HepG2 (cell line): Measurements from ENCODE around the gene ZDHHC18. TPM values are rescaled to one million over a fixed set of nuclear protein-coding genes. Genes with fewer than 3 reads are reported as not detected.

Experiments
- CBX5 ChIP-seq: sonication (generic); formaldehyde crosslinking; IDR thresholded peaks from 2 replicates; pipeline ENCODE4 v1.4.0; 2020; ENCODE audit warnings: missing genetic modification reagents, borderline replicate concordance
- EP300 ChIP-seq, 3 experiments: sonication (generic) in 1 of 3; formaldehyde crosslinking in 1 of 3; IDR thresholded peaks; 2 replicates each; pipeline versions ENCODE4 v1.5.1 to v1.6.1; 2011 to 2020; ENCODE audit warnings: low read depth in 2 of 3, low read length in 2 of 3, borderline replicate concordance in 1 of 3, improper control_type of control experiment in 1 of 3, mild to moderate bottlenecking in 1 of 3, missing genetic modification reagents in 1 of 3, moderate library complexity in 1 of 3
- KDM5B ChIP-seq: sonication (generic); formaldehyde crosslinking; IDR thresholded peaks from 2 replicates; pipeline ENCODE4 v1.4.0; 2020; ENCODE audit warnings: missing genetic modification reagents, mild to moderate bottlenecking, borderline replicate concordance
- KLF11 ChIP-seq: IDR thresholded peaks from 2 replicates; pipeline ENCODE4 v1.6.1; 2016; ENCODE audit warnings: missing compliant biosample characterization
- MAZ ChIP-seq, 2 experiments: sonication (generic) in 1 of 2; formaldehyde crosslinking in 1 of 2; IDR thresholded peaks; 2 replicates each; pipeline versions ENCODE4 v1.5.0 to v1.6.1; 2012 to 2020; ENCODE audit warnings: low read depth in 2 of 2, mild to moderate bottlenecking in 2 of 2, borderline replicate concordance in 1 of 2, improper control_type of control experiment in 1 of 2, low read length in 1 of 2, missing genetic modification reagents in 1 of 2, moderate library complexity in 1 of 2
- MEIS1 ChIP-seq: sonication (generic); formaldehyde crosslinking; IDR thresholded peaks from 2 replicates; pipeline ENCODE4 v1.9.0; 2021; ENCODE audit warnings: mild to moderate bottlenecking, missing genetic modification reagents, moderate library complexity, borderline replicate concordance
- NFRKB ChIP-seq: fragments of 450-650 bp; IDR thresholded peaks from 2 replicates; pipeline ENCODE4 v1.6.1; 2017
- NONO ChIP-seq, 2 experiments: fragments of 450-650 bp in 1 of 2; sonication (generic) in 1 of 2; formaldehyde crosslinking in 1 of 2; IDR thresholded peaks in 1 of 2; conservative IDR thresholded peaks in 1 of 2; 2 replicates each; pipeline versions ENCODE4 v1.6.1 to v1.8.0; 2017 to 2022; ENCODE audit warnings: mild to moderate bottlenecking in 1 of 2, missing genetic modification reagents in 1 of 2, moderate library complexity in 1 of 2
- PTBP1 ChIP-seq: fragments of 200-400 bp; formaldehyde crosslinking; IDR thresholded peaks from 2 replicates; pipeline ENCODE4 v1.6.1; 2018; ENCODE audit warnings: low read length, low read depth; ENCODE audit not compliant: poor library complexity, severe bottlenecking
- RNF2 ChIP-seq: fragments of 450-650 bp; conservative IDR thresholded peaks from 2 replicates; pipeline ENCODE4 v1.6.1; 2016; ENCODE audit warnings: low read depth
- TMF1 ChIP-seq: sonication (generic); formaldehyde crosslinking; IDR thresholded peaks from 2 replicates; pipeline ENCODE4 v1.8.1; 2022; ENCODE audit warnings: low read depth, missing genetic modification reagents
- ZBTB7A ChIP-seq: sonication (generic); formaldehyde crosslinking; IDR thresholded peaks from 2 replicates; pipeline ENCODE4 v1.8.0; 2022; ENCODE audit warnings: mild to moderate bottlenecking, missing genetic modification reagents
- ZBTB7B ChIP-seq: sonication (generic); formaldehyde crosslinking; IDR thresholded peaks from 2 replicates; pipeline ENCODE4 v1.4.0; 2020; ENCODE audit warnings: missing genetic modification reagents
- ZFP90 ChIP-seq: sonication (generic); formaldehyde crosslinking; IDR thresholded peaks from 2 replicates; pipeline ENCODE4 v1.8.0; 2022; ENCODE audit warnings: missing genetic modification reagents, mild to moderate bottlenecking, inconsistent platforms, borderline replicate concordance
- ZNF17 ChIP-seq: sonication (generic); formaldehyde crosslinking; IDR thresholded peaks from 2 replicates; pipeline ENCODE4 v1.5.0; 2020; ENCODE audit warnings: mild to moderate bottlenecking, missing genetic modification reagents
- ZNF18 ChIP-seq: sonication (generic); formaldehyde crosslinking; IDR thresholded peaks from 2 replicates; pipeline ENCODE4 v1.8.0; 2022; ENCODE audit warnings: mild to moderate bottlenecking, missing genetic modification reagents; ENCODE audit not compliant: insufficient replicate concordance
- ZNF432 ChIP-seq: sonication (generic); formaldehyde crosslinking; IDR thresholded peaks from 2 replicates; pipeline ENCODE4 v1.5.0; 2020; ENCODE audit warnings: missing genetic modification reagents, mild to moderate bottlenecking, borderline replicate concordance
- ZNF724P ChIP-seq: sonication (generic); formaldehyde crosslinking; IDR thresholded peaks from 2 replicates; pipeline ENCODE4 v1.8.0; 2022; ENCODE audit warnings: missing genetic modification reagents, borderline replicate concordance
- ZNF839 ChIP-seq: sonication (generic); formaldehyde crosslinking; IDR thresholded peaks from 2 replicates; pipeline ENCODE4 v1.4.0; 2020; ENCODE audit warnings: missing genetic modification reagents, mild to moderate bottlenecking, borderline replicate concordance
- ZSCAN9 ChIP-seq: IDR thresholded peaks from 2 replicates; pipeline ENCODE4 v1.6.1; 2016; ENCODE audit warnings: borderline replicate concordance
- polyA plus RNA-seq, 8 experiments: library from polyadenylated mRNA; depleted of rRNA in 3 of 8; stranded (reverse) in 7 of 8; unstranded in 1 of 8; fragments of >200 nt; fragmentation: Illumina TruSeq in 4 of 8; extraction: Trizol in 4 of 8; gene quantifications; 2 replicates each; pipeline versions ENCODE4 v1.2.1 to v1.2.3, GENCODE V29; 2011 to 2016; ENCODE audit warnings: low read depth in 4 of 8, missing spikeins in 1 of 8, mixed read lengths in 1 of 8; ENCODE audit not compliant: insufficient read depth in 1 of 8
- total RNA-seq, 5 experiments: library from RNA; depleted of rRNA; stranded (reverse); fragments of >200 nt; fragmentation: Illumina TruSeq; extraction: Trizol; gene quantifications; 2 replicates each; pipeline ENCODE4 v1.2.3, GENCODE V29; 2016; ENCODE audit warnings: low read depth in 1 of 5
- TF ChIP-seq, protein P1 (sequence below): sonication (generic); formaldehyde crosslinking; IDR thresholded peaks from 2 replicates; pipeline ENCODE4 v1.4.0; 2020; ENCODE audit warnings: mild to moderate bottlenecking, low read depth, missing genetic modification reagents

ZDHHC18 gene
- total and polyA plus RNA-seq, 2 of the 13 experiments (the other 11 are each of a cell fraction or from before 2014, with no cell fraction given): 13.2 to 35.3 TPM

- TF ChIP-seq EP300 (IDR thresholded peaks at IDR 0.05; ENCODE audit: low read depth in 2 of 2, low read length in 2 of 2): no peak; a peak in 1 of 4 replicates
- TF ChIP-seq EP300 (CRISPR knock-in tag; IDR thresholded peaks at IDR 0.05; ENCODE audit: borderline replicate concordance): no peak
- peak; percentile 85 for TF ChIP-seq ZNF18
- TF ChIP-seq ZFP90 (CRISPR knock-in tag): peak; percentile 43; the same call in 1 of the 2 replicates
- no peak for TF ChIP-seq PTBP1
- TF ChIP-seq ZNF839 (CRISPR knock-in tag): no peak; the same call in 1 of the 2 replicates
- TF ChIP-seq ZBTB7A (CRISPR knock-in tag): peak; percentile 63; the same call in 1 of the 2 replicates
- no peak for TF ChIP-seq NONO (IDR thresholded peaks at IDR 0.05)
- peak; percentile 87 for TF ChIP-seq NONO (CRISPR knock-in tag; conservative IDR thresholded peaks at IDR 0.05)
- TF ChIP-seq KDM5B (CRISPR knock-in tag): peak; percentile 94
- no peak for TF ChIP-seq ZNF432
- TF ChIP-seq, protein P1, sequence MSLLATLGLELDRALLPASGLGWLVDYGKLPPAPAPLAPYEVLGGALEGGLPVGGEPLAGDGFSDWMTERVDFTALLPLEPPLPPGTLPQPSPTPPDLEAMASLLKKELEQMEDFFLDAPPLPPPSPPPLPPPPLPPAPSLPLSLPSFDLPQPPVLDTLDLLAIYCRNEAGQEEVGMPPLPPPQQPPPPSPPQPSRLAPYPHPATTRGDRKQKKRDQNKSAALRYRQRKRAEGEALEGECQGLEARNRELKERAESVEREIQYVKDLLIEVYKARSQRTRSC (CRISPR knock-in tag): peak; percentile 83; the same call in 1 of the 2 replicates
- peak; percentile 70; the same call in 1 of the 2 replicates for TF ChIP-seq TMF1 (CRISPR knock-in tag)
- peak; percentile 94 for TF ChIP-seq MEIS1 (CRISPR knock-in tag)
- TF ChIP-seq ZBTB7B (CRISPR knock-in tag): peak; percentile 89
- peak; percentile 70; the same call in 1 of the 2 replicates for TF ChIP-seq RNF2
- TF ChIP-seq NFRKB: no peak
- TF ChIP-seq ZNF724P (CRISPR knock-in tag): peak; percentile 92; the same call in 1 of the 2 replicates
- TF ChIP-seq ZNF17 (CRISPR knock-in tag): peak; percentile 69; the same call in 1 of the 2 replicates
- no peak for TF ChIP-seq KLF11
- no peak; the same call in 1 of the 2 replicates for TF ChIP-seq CBX5 (CRISPR knock-in tag)
- no peak for TF ChIP-seq MAZ (IDR thresholded peaks at IDR 0.05; ENCODE audit: borderline replicate concordance, low read depth, low read length)
- peak; percentile 89 for TF ChIP-seq MAZ (CRISPR knock-in tag; IDR thresholded peaks at IDR 0.05; ENCODE audit: low read depth)
- no peak for TF ChIP-seq ZSCAN9 (CRISPR knock-in tag)
These were observed 63.3 kb downstream of the ZDHHC18 start, which contains the start of gene GPN2 (continued) for GRCh38 chr1:26889551-26890466.
